GM12878 (cell line): ENCODE measurements around the gene PRPF31. TPM values are rescaled to one million over a fixed set of nuclear protein-coding genes. Genes with fewer than 3 reads are reported as not detected.

Experiments
- ATAC-seq: fragments of 200-7000 bp; cut with Tn5 transposase; 3 replicates; pipeline ENCODE4 v1.9.1; 2020; ENCODE audit warnings: mild to moderate bottlenecking, moderate library complexity
- BruUV-seq: library from RNA; stranded (reverse); fragments of 400-500 nt; replicated peaks from 2 replicates; lab custom pipeline; 2021; lab: Mats Ljungman, UMichigan
- CTCF ChIA-PET: fragments of 300-600 bp; sonication (Branson Sonifier 250); formaldehyde crosslinking; extraction: SDS; loops from one replicate; lab custom pipeline; 2021; ENCODE audit warnings: inconsistent platforms; lab: Yijun Ruan, JAX
- POLR2A ChIA-PET: fragments of 350-600 bp; formaldehyde crosslinking; extraction: SDS; loops from one replicate; lab custom pipeline; 2021; ENCODE audit warnings: inconsistent platforms; lab: Charles Lee
- RAD21 ChIA-PET: fragments of 300-600 bp; sonication (Branson Sonifier 250); formaldehyde crosslinking; loops from one replicate; lab custom pipeline; 2023; ENCODE audit warnings: antibody characterized with exemption; ENCODE audit not compliant: unreplicated experiment; lab: Charles Lee
- SMC1A ChIA-PET: fragments of 300-600 bp; sonication (Branson Sonifier 250); formaldehyde crosslinking; loops from one replicate; lab custom pipeline; 2023; ENCODE audit not compliant: unreplicated experiment, uncharacterized antibody; lab: Charles Lee
- DNase-seq: peaks from one replicate; pipeline ENCODE4 v3.0.0-alpha.2; 2011; ENCODE audit warnings: low read depth, low spot score
- FAIRE-seq: peaks from 3 replicates; lab custom pipeline; 2011; peaks lifted over from hg19 to GRCh38; lab: Jason Lieb, UNC
- H2AFZ ChIP-seq: 2 replicates; pipeline ENCODE4 v1.6.0; 2011; ENCODE audit warnings: low read depth, low read length, control low read depth; ENCODE audit not compliant: control insufficient read depth
- H3K27ac ChIP-seq: 2 replicates; pipeline ENCODE4 v1.5.1; 2011; ENCODE audit warnings: control low read depth; ENCODE audit not compliant: control insufficient read depth, insufficient read depth
- H3K27me3 ChIP-seq, 2 experiments: replicated peaks in 1 of 2; 2 replicates each; pipeline versions ENCODE4 v1.6.0 to v1.6.1; 2011; ENCODE audit warnings: low read length in 1 of 2; ENCODE audit not compliant: control insufficient read depth in 2 of 2, insufficient read depth in 2 of 2
- H3K36me3 ChIP-seq, 2 experiments: 2 replicates each; pipeline ENCODE4 v1.5.1; 2011; ENCODE audit warnings: low read length in 1 of 2; ENCODE audit not compliant: control insufficient read depth in 2 of 2, insufficient read depth in 2 of 2
- H3K4me1 ChIP-seq: 2 replicates; pipeline ENCODE4 v1.6.1; 2011; ENCODE audit warnings: mild to moderate bottlenecking, low read length, moderate library complexity, mixed read lengths; ENCODE audit not compliant: control insufficient read depth, insufficient read depth
- H3K4me2 ChIP-seq: 2 replicates; pipeline ENCODE4 v1.6.0; 2011; ENCODE audit warnings: control low read depth; ENCODE audit not compliant: control insufficient read depth, insufficient read depth
- H3K4me3 ChIP-seq: fragments of 200-600 bp; sonication (generic); 2 replicates; pipeline ENCODE4 v1.5.1; 2016
- H3K79me2 ChIP-seq: 2 replicates; pipeline ENCODE4 v1.6.0; 2011; ENCODE audit warnings: low read length; ENCODE audit not compliant: control insufficient read depth, insufficient read depth
- H3K9ac ChIP-seq: 2 replicates; pipeline ENCODE4 v1.8.0; 2011; ENCODE audit warnings: low read length, control low read depth, mixed read lengths; ENCODE audit not compliant: control insufficient read depth, insufficient read depth
- H3K9me3 ChIP-seq: replicated peaks from 3 replicates; pipeline ENCODE4 v1.5.1; 2011; ENCODE audit warnings: mild to moderate bottlenecking, low read length; ENCODE audit not compliant: control insufficient read depth, insufficient read depth
- H4K20me1 ChIP-seq: 2 replicates; pipeline ENCODE4 v1.6.0; 2011; ENCODE audit not compliant: control insufficient read depth, insufficient read depth
- CEBPB ChIP-seq, 2 experiments: fragments of 150-350 bp in 1 of 2; IDR thresholded peaks; 2 replicates each; pipeline ENCODE4 v1.6.1; 2012 to 2014; ENCODE audit warnings: low read depth in 2 of 2, low read length in 2 of 2, borderline replicate concordance in 1 of 2, inconsistent platforms in 1 of 2
- FOXM1 ChIP-seq: IDR thresholded peaks from 2 replicates; pipeline ENCODE4 v1.6.1; 2012; ENCODE audit warnings: low read depth, mild to moderate bottlenecking, inconsistent platforms, low read length, moderate library complexity
- JUND ChIP-seq: IDR thresholded peaks from 2 replicates; pipeline ENCODE4 v1.6.1; 2012; ENCODE audit warnings: low read depth, mild to moderate bottlenecking, low read length, improper control_type of control experiment, moderate library complexity
- MEF2B ChIP-seq: fragments of 450-650 bp; IDR thresholded peaks from 2 replicates; pipeline ENCODE4 v1.6.1; 2018; ENCODE audit warnings: mild to moderate bottlenecking, moderate library complexity; ENCODE audit not compliant: partially characterized antibody, poor library complexity, severe bottlenecking
- NFXL1 ChIP-seq: fragments of 450-650 bp; IDR thresholded peaks from 2 replicates; pipeline ENCODE4 v1.6.1; 2017; ENCODE audit warnings: antibody characterized with exemption, mild to moderate bottlenecking, borderline replicate concordance
- RCOR1 ChIP-seq: conservative IDR thresholded peaks from 2 replicates; pipeline ENCODE4 v1.6.1; 2012; ENCODE audit warnings: low read depth, low read length, improper control_type of control experiment
- SMAD1 ChIP-seq: fragments of 450-650 bp; IDR thresholded peaks from 2 replicates; pipeline ENCODE4 v1.6.1; 2018; ENCODE audit warnings: mild to moderate bottlenecking, low read depth; ENCODE audit not compliant: partially characterized antibody
- SMARCA5 ChIP-seq: fragments of 450-650 bp; IDR thresholded peaks from 2 replicates; pipeline ENCODE4 v1.6.1; 2017; ENCODE audit warnings: mild to moderate bottlenecking
- SPI1 ChIP-seq: IDR thresholded peaks from 2 replicates; pipeline ENCODE4 v1.6.1; 2011; ENCODE audit warnings: low read depth, mild to moderate bottlenecking, low read length, moderate library complexity, borderline replicate concordance; ENCODE audit not compliant: insufficient read depth
- ZZZ3 ChIP-seq: IDR thresholded peaks from 2 replicates; pipeline ENCODE4 v1.6.1; 2011; ENCODE audit warnings: low read depth; ENCODE audit not compliant: control insufficient read depth, insufficient read length
- WGBS: methylation state at CpG from one replicate; pipeline ENCODE4 v1.1.6; 2016; ENCODE audit warnings: low lambda C conversion rate; ENCODE audit not compliant: insufficient replicate concordance, insufficient coverage; ENCODE audit errors: missing lambda C conversion rate; 5-methylcytosine and 5-hydroxymethylcytosine counted together
- in situ Hi-C: fragments of 300-500 bp; cut with MboI; formaldehyde crosslinking; loops from 9 replicates; pipeline ENCODE4 v1.14.3; 2018; ENCODE audit warnings: mixed read lengths
- intact Hi-C: fragments of 100-400 bp; cut with micrococcal nuclease; formaldehyde crosslinking; loops from one replicate; pipeline ENCODE4 v1.14.2; 2022; ENCODE audit not compliant: unreplicated experiment
- polyA plus RNA-seq, 11 experiments: library from polyadenylated mRNA; depleted of rRNA in 4 of 11; unstranded in 6 of 11; stranded (reverse) in 5 of 11; fragments of >200 nt; fragmentation: Nextera tagmentation in 4 of 11; fragmentation: Illumina TruSeq in 1 of 11; extraction: Ambion mirVana in 4 of 11; extraction: Trizol in 1 of 11; gene quantifications; 1 replicate in 1 of 11; 2 replicates in 10 of 11; pipeline versions ENCODE4 v1.2.1 to v1.2.3, GENCODE V29; 2011 to 2016; ENCODE audit warnings: inconsistent platforms in 2 of 11, missing spikeins in 2 of 11, low read depth in 1 of 11
- total RNA-seq, 4 experiments: library from RNA; depleted of rRNA in 3 of 4; stranded (reverse); fragments of >200 nt in 3 of 4; fragmentation: Illumina TruSeq in 1 of 4; extraction: Trizol in 1 of 4; gene quantifications; 2 replicates each; pipeline versions ENCODE4 v1.2.1 to v1.2.3, GENCODE V29; 2013 to 2021
- TF ChIP-seq, protein P1 (sequence below): IDR thresholded peaks from 2 replicates; pipeline ENCODE4 v1.6.1; 2011; ENCODE audit warnings: low read depth, mild to moderate bottlenecking, low read length, moderate library complexity, borderline replicate concordance; ENCODE audit errors: extremely low read depth
- TF ChIP-seq, protein P2 (sequence below): IDR thresholded peaks from 2 replicates; pipeline ENCODE4 v1.6.1; 2011; ENCODE audit warnings: low read depth, low read length, improper control_type of control experiment, borderline replicate concordance
- TF ChIP-seq, protein P3 (sequence below): fragments of 450-650 bp; formaldehyde crosslinking; IDR thresholded peaks from 2 replicates; pipeline ENCODE4 v1.4.0; 2020; ENCODE audit warnings: mild to moderate bottlenecking, moderate library complexity

PRPF31 gene
- total and polyA plus RNA-seq, 10 of the 15 experiments (the other 5 are each of a cell fraction or from before 2014, with no cell fraction given) = 2.7 to 170 (median 69.7) TPM

DNA sequence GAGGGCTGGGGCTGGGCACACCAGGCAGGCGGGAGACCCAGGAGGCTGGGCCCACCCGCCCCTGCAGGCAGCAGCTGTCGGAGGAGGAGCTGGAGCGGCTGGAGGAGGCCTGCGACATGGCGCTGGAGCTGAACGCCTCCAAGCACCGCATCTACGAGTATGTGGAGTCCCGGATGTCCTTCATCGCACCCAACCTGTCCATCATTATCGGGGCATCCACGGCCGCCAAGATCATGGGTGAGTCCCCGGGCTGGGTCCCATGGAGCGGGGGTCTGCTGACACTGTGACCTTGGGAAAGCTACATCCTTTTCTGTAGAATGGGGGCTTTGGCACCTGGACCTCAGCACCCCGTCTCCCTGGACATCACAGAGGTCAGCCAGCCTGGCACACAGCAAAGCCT is 8.1 kb downstream of the PRPF31 start:
- ChIA-PET CTCF (no interaction called here), RAD21 (no interaction called here), SMC1A (no interaction called here), POLR2A (interaction anchor here (0.8 kb wide), 1 partner anchor 13 kb away, joined by 4 read pairs; no protein-coding TSS in a partner anchor)
- Histone ChIP-seq H3K36me3 (peaks cover 9 to 25% of the 10 kb centered on the region in 2 experiments), H3K9me3 (no peaks in the 10 kb centered on the region), H3K27ac (no peak overlapping the region), H2AFZ (no peak overlapping the region), H3K79me2 (no peaks in the 10 kb centered on the region), H4K20me1 (no peaks in the 10 kb centered on the region), H3K9ac (no peak overlapping the region), H3K4me1 (no peaks in the 10 kb centered on the region), H3K4me2 (no peak overlapping the region), H3K4me3 (no peak overlapping the region), H3K27me3 (no peaks in the 10 kb centered on the region)
- ATAC-seq = no peak
- 98% methylated on average over 17 of the region's 17 CpGs for WGBS
- TF ChIP-seq NFXL1 = no peak
- TF ChIP-seq RCOR1 = no peak
- TF ChIP-seq SMARCA5 = no peak
- no peak for TF ChIP-seq JUND
- no peak for TF ChIP-seq CEBPB (IDR thresholded peaks at IDR 0.05; ENCODE audit: borderline replicate concordance in 1 of 2, low read depth in 2 of 2, low read length in 2 of 2)
- TF ChIP-seq MEF2B = no peak
- TF ChIP-seq ZZZ3 = no peak
- TF ChIP-seq, protein P1, sequence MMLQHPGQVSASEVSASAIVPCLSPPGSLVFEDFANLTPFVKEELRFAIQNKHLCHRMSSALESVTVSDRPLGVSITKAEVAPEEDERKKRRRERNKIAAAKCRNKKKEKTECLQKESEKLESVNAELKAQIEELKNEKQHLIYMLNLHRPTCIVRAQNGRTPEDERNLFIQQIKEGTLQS = no peak
- TF ChIP-seq FOXM1 = no peak
- no peak for TF ChIP-seq SPI1
- TF ChIP-seq, protein P2, sequence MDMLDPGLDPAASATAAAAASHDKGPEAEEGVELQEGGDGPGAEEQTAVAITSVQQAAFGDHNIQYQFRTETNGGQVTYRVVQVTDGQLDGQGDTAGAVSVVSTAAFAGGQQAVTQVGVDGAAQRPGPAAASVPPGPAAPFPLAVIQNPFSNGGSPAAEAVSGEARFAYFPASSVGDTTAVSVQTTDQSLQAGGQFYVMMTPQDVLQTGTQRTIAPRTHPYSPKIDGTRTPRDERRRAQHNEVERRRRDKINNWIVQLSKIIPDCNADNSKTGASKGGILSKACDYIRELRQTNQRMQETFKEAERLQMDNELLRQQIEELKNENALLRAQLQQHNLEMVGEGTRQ = no peak
- TF ChIP-seq SMAD1 = no peak
- TF ChIP-seq, protein P3, sequence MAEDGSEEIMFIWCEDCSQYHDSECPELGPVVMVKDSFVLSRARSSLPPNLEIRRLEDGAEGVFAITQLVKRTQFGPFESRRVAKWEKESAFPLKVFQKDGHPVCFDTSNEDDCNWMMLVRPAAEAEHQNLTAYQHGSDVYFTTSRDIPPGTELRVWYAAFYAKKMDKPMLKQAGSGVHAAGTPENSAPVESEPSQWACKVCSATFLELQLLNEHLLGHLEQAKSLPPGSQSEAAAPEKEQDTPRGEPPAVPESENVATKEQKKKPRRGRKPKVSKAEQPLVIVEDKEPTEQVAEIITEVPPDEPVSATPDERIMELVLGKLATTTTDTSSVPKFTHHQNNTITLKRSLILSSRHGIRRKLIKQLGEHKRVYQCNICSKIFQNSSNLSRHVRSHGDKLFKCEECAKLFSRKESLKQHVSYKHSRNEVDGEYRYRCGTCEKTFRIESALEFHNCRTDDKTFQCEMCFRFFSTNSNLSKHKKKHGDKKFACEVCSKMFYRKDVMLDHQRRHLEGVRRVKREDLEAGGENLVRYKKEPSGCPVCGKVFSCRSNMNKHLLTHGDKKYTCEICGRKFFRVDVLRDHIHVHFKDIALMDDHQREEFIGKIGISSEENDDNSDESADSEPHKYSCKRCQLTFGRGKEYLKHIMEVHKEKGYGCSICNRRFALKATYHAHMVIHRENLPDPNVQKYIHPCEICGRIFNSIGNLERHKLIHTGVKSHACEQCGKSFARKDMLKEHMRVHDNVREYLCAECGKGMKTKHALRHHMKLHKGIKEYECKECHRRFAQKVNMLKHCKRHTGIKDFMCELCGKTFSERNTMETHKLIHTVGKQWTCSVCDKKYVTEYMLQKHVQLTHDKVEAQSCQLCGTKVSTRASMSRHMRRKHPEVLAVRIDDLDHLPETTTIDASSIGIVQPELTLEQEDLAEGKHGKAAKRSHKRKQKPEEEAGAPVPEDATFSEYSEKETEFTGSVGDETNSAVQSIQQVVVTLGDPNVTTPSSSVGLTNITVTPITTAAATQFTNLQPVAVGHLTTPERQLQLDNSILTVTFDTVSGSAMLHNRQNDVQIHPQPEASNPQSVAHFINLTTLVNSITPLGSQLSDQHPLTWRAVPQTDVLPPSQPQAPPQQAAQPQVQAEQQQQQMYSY (CRISPR knock-in tag) = no peak
- intact Hi-C loops = no loop called here
- in situ Hi-C loops = no loop called here
- no TSS peak for BruUV-seq
- no peak for FAIRE-seq
- no peak for DNase-seq
